GM21360 (cell line): Measurements from ENCODE around the gene TMEM263.

Source experiments
- ATAC-seq: cut with Tn5 transposase; IDR thresholded peaks from one replicate; pipeline ENCODE4 v1.9.1; 2021; ENCODE audit warnings: mild to moderate bottlenecking, moderate library complexity; ENCODE audit not compliant: unreplicated experiment

TMEM263 gene

GRCh38 chr12:106947461-106947860 lies 8.2 kb upstream of the TMEM263 start:
- ATAC-seq: no peak

GRCh38 chr12:106950591-106950990 lies 5.1 kb upstream of the TMEM263 start:
- ATAC-seq: no peak

- no peak for ATAC-seq
These were observed 2.1 kb upstream of the TMEM263 start for GRCh38 chr12:106953352-106954250.

- peak; percentile 10 for ATAC-seq
These were observed 988 bp upstream of the TMEM263 start for GRCh38 chr12:106954462-106955376.

- ATAC-seq: peak; percentile 34
These were observed 406 bp downstream of the TMEM263 start for GRCh38 chr12:106956048-106956578.

GRCh38 chr12:106957583-106957982 lies 1.9 kb downstream of the TMEM263 start:
- no peak for ATAC-seq

- ATAC-seq: no peak
These were observed 4.7 kb downstream of the TMEM263 start for GRCh38 chr12:106960443-106960842.

- no peak for ATAC-seq
These were observed 6.6 kb downstream of the TMEM263 start for GRCh38 chr12:106962286-106962685.

- ATAC-seq: no peak
These were observed 8.8 kb downstream of the TMEM263 start for GRCh38 chr12:106964526-106964925.

- no peak for ATAC-seq
These were observed 15.4 kb downstream of the TMEM263 start for GRCh38 chr12:106971065-106971464.

- no peak for ATAC-seq
These were observed 17.8 kb downstream of the TMEM263 start for GRCh38 chr12:106973545-106973944.

GRCh38 chr12:106974511-106974910 lies 18.8 kb downstream of the TMEM263 start:
- ATAC-seq: peak; percentile 66

GRCh38 chr12:106975098-106975497 lies 19.4 kb downstream of the TMEM263 start:
- no peak for ATAC-seq

GRCh38 chr12:106975993-106976658 lies 20.4 kb downstream of the TMEM263 start:
- no peak for ATAC-seq

GRCh38 chr12:106976668-106977067 lies 21.0 kb downstream of the TMEM263 start:
- ATAC-seq: no peak

- no peak for ATAC-seq
These were observed 22.5 kb downstream of the TMEM263 start for GRCh38 chr12:106978035-106978800.

- no peak for ATAC-seq
These were observed 25.2 kb downstream of the TMEM263 start for GRCh38 chr12:106980944-106981343.

GRCh38 chr12:106981788-106982187 lies 26.1 kb downstream of the TMEM263 start:
- ATAC-seq: no peak

GRCh38 chr12:106982229-106982628 lies 26.5 kb downstream of the TMEM263 start:
- no peak for ATAC-seq

- ATAC-seq: no peak
These were observed 29.0 kb downstream of the TMEM263 start for GRCh38 chr12:106984588-106985137.
